A673 (cell line): Measurements from ENCODE around the gene TCF12.
"Not testable (repeated sequence)": the region's sequence is repeated elsewhere in the genome, so short reads cannot be mapped to it uniquely, and the experiment has no call there.

Experiments
- CTCF ChIP-seq: fragments of 300-800, 200-600 bp; sonication (generic); conservative IDR thresholded peaks from 2 replicates; pipeline ENCODE4 v1.5.1; 2017; ENCODE audit warnings: low read depth, mild to moderate bottlenecking, antibody characterized with exemption, low read length, moderate library complexity, mixed read lengths
- EZH2 ChIP-seq: fragments of 200-600 bp; sonication (generic); IDR thresholded peaks from 2 replicates; pipeline ENCODE4 v1.6.1; 2017; ENCODE audit warnings: borderline replicate concordance, low read depth, mild to moderate bottlenecking, mixed read lengths, antibody characterized with exemption, low read length; ENCODE audit not compliant: poor library complexity, severe bottlenecking

GRCh38 chr15:57007797-57008196 is 89.4 kb downstream of the TCF12 start:
- not testable (repeated sequence) for TF ChIP-seq CTCF, EZH2
